ENCODE results near the gene KRTAP16-1. TPM values are rescaled to one million over a fixed set of nuclear protein-coding genes. Genes with fewer than 3 reads are reported as not detected.

The KRTAP16-1 gene
- total and polyA plus RNA-seq, 10 of the 15 experiments (the other 5 are each of a cell fraction or from before 2014, with no cell fraction given): 0.23 TPM; not detected in 9

GRCh38 chr17:41294016-41294415 is 15.1 kb downstream of the KRTAP16-1 start (continued):
- TF ChIP-seq ATF2 (IDR thresholded peaks at IDR 0.05; ENCODE audit: low read length): no peak

GRCh38 chr17:41287050-41287449 is 22.1 kb downstream of the KRTAP16-1 start:
- Histone ChIP-seq H3K4me2 (ENCODE audit: control insufficient read depth, insufficient read depth) (no peak overlapping the region), H3K27ac (ENCODE audit: control insufficient read depth, insufficient read depth) (no peak overlapping the region), H3K4me1 (ENCODE audit: control insufficient read depth, insufficient read depth, low read length) (no peaks in the 10 kb centered on the region), H3K79me2 (ENCODE audit: control insufficient read depth, insufficient read depth, low read length) (no peaks in the 10 kb centered on the region), H3K4me3 (no peak overlapping the region), H3K36me3 (ENCODE audit: control insufficient read depth in 2 of 2, insufficient read depth in 2 of 2, low read length in 1 of 2) (no peaks in the 10 kb centered on the region), H3K27me3 (replicated peaks in 1 of 2; ENCODE audit: control insufficient read depth in 2 of 2, insufficient read depth in 2 of 2, low read length in 1 of 2) (no peaks in the 10 kb centered on the region; a peak in 1 of 4 replicates), H4K20me1 (ENCODE audit: control insufficient read depth, insufficient read depth) (no peaks in the 10 kb centered on the region), H2AFZ (ENCODE audit: control insufficient read depth, low read depth, low read length) (no peak overlapping the region), H3K9ac (ENCODE audit: control insufficient read depth, insufficient read depth, low read length) (no peak overlapping the region), H3K9me3 (replicated peaks; ENCODE audit: control insufficient read depth, insufficient read depth, low read length) (no peaks in the 10 kb centered on the region)
- 15% methylated on average over 3 of the region's 3 CpGs for WGBS (ENCODE audit: insufficient coverage, insufficient replicate concordance, low lambda C conversion rate, missing lambda C conversion rate)
- DNase-seq (ENCODE audit: low read depth, low spot score): no peak
- no peak for ATAC-seq
- intact Hi-C loops (cut with micrococcal nuclease; ENCODE audit: unreplicated experiment): no loop called here
- FAIRE-seq: no peak
- ChIA-PET POLR2A (no interaction called here), RAD21 (ENCODE audit: unreplicated experiment) (no interaction called here), CTCF (no interaction called here), SMC1A (ENCODE audit: uncharacterized antibody, unreplicated experiment) (interaction anchor here (0.6 to 0.9 kb wide), 2 partner anchors 376 to 824 kb away, joined by 3 read pairs; no protein-coding TSS in a partner anchor)
- TF ChIP-seq E2F4 (IDR thresholded peaks at IDR 0.05; ENCODE audit: low read depth, low read length): no peak
- TF ChIP-seq NRF1 (conservative IDR thresholded peaks at IDR 0.05; ENCODE audit: low read depth, low read length): no peak
- TF ChIP-seq ZBTB33 (IDR thresholded peaks at IDR 0.05): no peak
- no peak for TF ChIP-seq CEBPZ (IDR thresholded peaks at IDR 0.05; ENCODE audit: low read depth, low read length)
- no peak for TF ChIP-seq JUND (IDR thresholded peaks at IDR 0.05; ENCODE audit: low read depth, low read length)
- TF ChIP-seq MYC (IDR thresholded peaks at IDR 0.05; ENCODE audit: insufficient read depth, insufficient read length, insufficient replicate concordance, low read length, severe bottlenecking): no peak
- TF ChIP-seq ASH2L (IDR thresholded peaks at IDR 0.05; ENCODE audit: borderline replicate concordance, low read depth): no peak
- TF ChIP-seq GABPA (IDR thresholded peaks at IDR 0.05; ENCODE audit: low read depth): no peak
- no peak for TF ChIP-seq NR2C2 (IDR thresholded peaks at IDR 0.05; ENCODE audit: borderline replicate concordance, control insufficient read depth, insufficient read length, low read depth)
- no peak for TF ChIP-seq MXI1 (IDR thresholded peaks at IDR 0.05; ENCODE audit: low read depth, low read length)
- BruUV-seq (replicated peaks): no TSS peak
- in situ Hi-C loops (cut with MboI): no loop called here
